DND-41 (cell line): ENCODE results near the gene RNASE13.
"Not testable (repeated sequence)": the region's sequence is repeated elsewhere in the genome, so short reads cannot be mapped to it uniquely, and the experiment has no call there.

Experiments used
- ATAC-seq: fragments of 200-7000 bp; cut with Tn5 transposase; 3 replicates; pipeline ENCODE4 v1.9.1; 2021; ENCODE audit warnings: low read depth; ENCODE audit not compliant: insufficient read depth
- DNase-seq: peaks from one replicate; pipeline ENCODE4 v3.0.0-alpha.2; 2020
- H2AFZ ChIP-seq: 2 replicates; pipeline ENCODE4 v1.6.0; 2012; ENCODE audit warnings: low read depth, low read length
- H3K27ac ChIP-seq: 2 replicates; pipeline ENCODE4 v1.5.1; 2012; ENCODE audit warnings: low read length, inconsistent platforms
- H3K27me3 ChIP-seq: fragments of 200-600 bp; sonication (generic); 2 replicates; pipeline ENCODE4 v1.6.0; 2012; ENCODE audit warnings: low read length, mild to moderate bottlenecking, inconsistent platforms; ENCODE audit not compliant: insufficient read depth, poor library complexity
- H3K36me3 ChIP-seq: 2 replicates; pipeline ENCODE4 v1.5.1; 2012; ENCODE audit warnings: low read length, inconsistent platforms; ENCODE audit not compliant: insufficient read depth
- H3K4me1 ChIP-seq: 2 replicates; pipeline ENCODE4 v1.5.1; 2012; ENCODE audit warnings: mild to moderate bottlenecking, low read length; ENCODE audit not compliant: insufficient read depth
- H3K4me2 ChIP-seq: 2 replicates; pipeline ENCODE4 v1.6.0; 2012; ENCODE audit warnings: mild to moderate bottlenecking, moderate library complexity, low read length, inconsistent platforms; ENCODE audit not compliant: insufficient read depth
- H3K4me3 ChIP-seq, 2 experiments: fragments of 200-600 bp in 1 of 2; shearing (Covaris generic) in 1 of 2; 2 replicates each; pipeline ENCODE4 v1.5.1; 2012 to 2016; ENCODE audit warnings: inconsistent platforms in 2 of 2, low read length in 2 of 2, mild to moderate bottlenecking in 2 of 2, low read depth in 1 of 2, moderate library complexity in 1 of 2
- H3K79me2 ChIP-seq: 2 replicates; pipeline ENCODE4 v1.6.0; 2012; ENCODE audit warnings: low read length, inconsistent platforms; ENCODE audit not compliant: insufficient read depth
- H3K9ac ChIP-seq: 2 replicates; pipeline ENCODE4 v1.6.0; 2012; ENCODE audit warnings: low read depth, mild to moderate bottlenecking, inconsistent platforms, low read length, moderate library complexity
- H3K9me3 ChIP-seq: 2 replicates; pipeline ENCODE4 v1.5.1; 2012; ENCODE audit warnings: low read length, moderate library complexity, mild to moderate bottlenecking, inconsistent platforms; ENCODE audit not compliant: insufficient read depth, severe bottlenecking
- H4K20me1 ChIP-seq: 2 replicates; pipeline ENCODE4 v1.6.0; 2012; ENCODE audit warnings: low read length; ENCODE audit not compliant: insufficient read depth
- CTCF ChIP-seq: IDR thresholded peaks from 2 replicates; pipeline ENCODE4 v1.5.1; 2012; ENCODE audit warnings: borderline replicate concordance, low read length, moderate library complexity, mild to moderate bottlenecking; ENCODE audit not compliant: poor library complexity, severe bottlenecking; ENCODE audit errors: extremely low read depth
- EZH2 ChIP-seq: IDR thresholded peaks from 3 replicates; pipeline ENCODE4 v1.6.1; 2012; ENCODE audit warnings: borderline replicate concordance, low read depth, mild to moderate bottlenecking, moderate library complexity, low read length, inconsistent platforms; ENCODE audit not compliant: severe bottlenecking

The RNASE13 gene

DNA sequence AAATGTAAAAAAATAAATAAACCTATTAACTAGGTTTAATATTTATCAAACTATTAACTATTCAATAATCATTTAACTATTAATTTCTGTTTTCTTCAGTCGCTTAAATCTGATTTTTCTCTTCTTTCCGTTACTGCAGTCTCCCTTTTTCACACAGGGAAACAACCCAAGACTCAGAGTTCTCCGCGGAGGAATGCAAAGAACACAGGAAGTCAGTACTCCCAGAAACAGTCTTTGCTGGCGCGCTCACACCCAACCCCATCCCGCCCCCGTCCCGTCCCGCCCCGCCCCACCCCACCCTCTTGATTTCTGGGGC is 45.2 kb downstream of the RNASE13 start:
- ATAC-seq (no peak), DNase-seq (no peak)
- Histone ChIP-seq H3K4me3 (peak overlapping the region; percentile 39 to 76), H2AFZ (peak overlapping the region; percentile 80), H3K9me3 (no peaks in the 10 kb centered on the region), H3K27me3 (no peaks in the 10 kb centered on the region), H3K36me3 (peaks cover 31% of the 10 kb centered on the region), H3K9ac (peak overlapping the region; percentile 71), H3K79me2 (peaks cover 34% of the 10 kb centered on the region), H4K20me1 (no peaks in the 10 kb centered on the region), H3K4me1 (peaks cover 33% of the 10 kb centered on the region), H3K4me2 (peak overlapping the region; percentile 97), H3K27ac (peak overlapping the region; percentile 93)
- TF ChIP-seq CTCF (no peak), EZH2 (no peak)

- H3K27me3 ChIP-seq = no peaks in the 10 kb centered on the region
- no peak for TF ChIP-seq EZH2
- no peak for TF ChIP-seq CTCF
- H3K79me2 ChIP-seq = peaks cover 34% of the 10 kb centered on the region
- peak; percentile 10 for DNase-seq
- peak overlapping the region; percentile 97 for H3K4me2 ChIP-seq
- peaks cover 25% of the 10 kb centered on the region for H3K36me3 ChIP-seq
- H3K4me1 ChIP-seq = peaks cover 33% of the 10 kb centered on the region
- H3K9ac ChIP-seq = peak overlapping the region; percentile 71
- H3K27ac ChIP-seq = peak overlapping the region; percentile 93
- H3K9me3 ChIP-seq = no peaks in the 10 kb centered on the region
- peak overlapping the region; percentile 80 for H2AFZ ChIP-seq
- no peaks in the 10 kb centered on the region for H4K20me1 ChIP-seq
- H3K4me3 ChIP-seq = peak overlapping the region; percentile 39 to 75
- ATAC-seq = no peak
These were observed 45.7 kb downstream of the RNASE13 start for GRCh38 chr14:20988717-20989470.

DNA sequence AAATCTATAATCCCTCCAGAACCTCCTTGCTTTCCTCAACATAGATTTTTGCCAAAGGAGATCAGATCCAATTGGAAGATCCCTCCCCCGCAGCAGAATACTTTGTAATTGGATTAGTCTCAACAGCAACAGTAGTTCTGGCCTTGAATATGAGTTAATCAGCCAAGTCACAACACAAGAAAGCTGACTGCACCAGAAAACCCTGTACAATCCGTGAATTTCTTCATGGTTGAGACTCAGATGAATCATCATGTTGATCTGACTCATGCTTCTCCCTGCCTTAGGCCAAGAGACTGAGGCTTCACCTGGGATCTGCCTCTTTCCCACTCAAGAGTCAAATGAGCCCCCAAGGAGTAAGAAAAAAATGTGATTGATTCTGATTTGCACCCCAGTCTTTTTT is 47.8 kb downstream of the RNASE13 start:
- no peaks in the 10 kb centered on the region for H4K20me1 ChIP-seq
- H3K36me3 ChIP-seq = peaks cover 6% of the 10 kb centered on the region; the same call in 1 of the 2 replicates
- no peak overlapping the region for H2AFZ ChIP-seq
- H3K4me3 ChIP-seq = no peak overlapping the region
- H3K27ac ChIP-seq = no peak overlapping the region
- peaks cover 7% of the 10 kb centered on the region for H3K27me3 ChIP-seq
- ATAC-seq (no peak), DNase-seq (no peak)
- peaks cover 25% of the 10 kb centered on the region for H3K4me1 ChIP-seq
- H3K9me3 ChIP-seq = no peaks in the 10 kb centered on the region
- TF ChIP-seq EZH2 (no peak), CTCF (no peak)
- peaks cover 26% of the 10 kb centered on the region for H3K79me2 ChIP-seq
- no peak overlapping the region for H3K9ac ChIP-seq
- no peak overlapping the region for H3K4me2 ChIP-seq

GRCh38 chr14:20985650-20986049 is 49.0 kb downstream of the RNASE13 start:
- H3K27me3 ChIP-seq, H3K4me3 ChIP-seq, H2AFZ ChIP-seq, ATAC-seq, H3K36me3 ChIP-seq, H3K27ac ChIP-seq, H3K9me3 ChIP-seq, DNase-seq, H3K4me2 ChIP-seq, H4K20me1 ChIP-seq, H3K9ac ChIP-seq: not testable (repeated sequence)
- Histone ChIP-seq H3K4me1 (peaks cover 14% of the 10 kb centered on the region), H3K79me2 (peaks cover 15% of the 10 kb centered on the region)
